ENCODE measurements around the gene ZMPSTE24.

The ZMPSTE24 gene

DNA sequence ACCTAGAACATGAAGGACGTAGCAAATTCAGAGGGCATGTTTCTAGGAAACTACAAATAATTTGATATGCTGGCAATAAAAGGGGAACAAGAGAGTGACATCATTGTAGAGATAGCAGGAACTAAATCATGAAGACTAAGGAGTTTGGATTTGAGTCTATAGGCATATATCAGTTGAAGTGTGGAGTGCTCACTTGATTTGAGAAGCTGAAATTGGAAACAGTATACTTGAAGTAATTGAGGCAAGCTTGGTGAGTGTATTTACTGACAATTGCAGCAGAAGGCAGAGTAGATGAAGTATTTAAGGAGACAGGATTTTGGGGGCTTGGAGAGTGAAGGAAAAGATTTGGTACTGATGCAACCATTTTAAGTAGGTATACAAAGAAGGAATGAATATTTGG lies 16.7 kb upstream of the ZMPSTE24 start:
- no peak for TF ChIP-seq EZH2phosphoT487 (IDR thresholded peaks at IDR 0.05; ENCODE audit: borderline replicate concordance, low read length)
- TF ChIP-seq, protein P1, sequence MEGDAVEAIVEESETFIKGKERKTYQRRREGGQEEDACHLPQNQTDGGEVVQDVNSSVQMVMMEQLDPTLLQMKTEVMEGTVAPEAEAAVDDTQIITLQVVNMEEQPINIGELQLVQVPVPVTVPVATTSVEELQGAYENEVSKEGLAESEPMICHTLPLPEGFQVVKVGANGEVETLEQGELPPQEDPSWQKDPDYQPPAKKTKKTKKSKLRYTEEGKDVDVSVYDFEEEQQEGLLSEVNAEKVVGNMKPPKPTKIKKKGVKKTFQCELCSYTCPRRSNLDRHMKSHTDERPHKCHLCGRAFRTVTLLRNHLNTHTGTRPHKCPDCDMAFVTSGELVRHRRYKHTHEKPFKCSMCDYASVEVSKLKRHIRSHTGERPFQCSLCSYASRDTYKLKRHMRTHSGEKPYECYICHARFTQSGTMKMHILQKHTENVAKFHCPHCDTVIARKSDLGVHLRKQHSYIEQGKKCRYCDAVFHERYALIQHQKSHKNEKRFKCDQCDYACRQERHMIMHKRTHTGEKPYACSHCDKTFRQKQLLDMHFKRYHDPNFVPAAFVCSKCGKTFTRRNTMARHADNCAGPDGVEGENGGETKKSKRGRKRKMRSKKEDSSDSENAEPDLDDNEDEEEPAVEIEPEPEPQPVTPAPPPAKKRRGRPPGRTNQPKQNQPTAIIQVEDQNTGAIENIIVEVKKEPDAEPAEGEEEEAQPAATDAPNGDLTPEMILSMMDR (IDR thresholded peaks at IDR 0.05; ENCODE audit: low read depth, low read length, poor library complexity, severe bottlenecking): no peak
- H3K27me3 ChIP-seq (ENCODE audit: control insufficient read depth, low read length): no peaks in the 10 kb centered on the region
- no peaks in the 10 kb centered on the region for H3K9me2 ChIP-seq (replicated peaks; ENCODE audit: control insufficient read depth, low read length)
- no peaks in the 10 kb centered on the region for H3K79me2 ChIP-seq (ENCODE audit: control insufficient read depth, low read length)
- H3K4me2 ChIP-seq (ENCODE audit: low read length): no peak overlapping the region
- no peaks in the 10 kb centered on the region for H3K9me3 ChIP-seq (ENCODE audit: control insufficient read depth, insufficient read depth, low read length)
- no peaks in the 10 kb centered on the region for H3K4me1 ChIP-seq (ENCODE audit: control insufficient read depth, low read length)
- H3K27ac ChIP-seq (ENCODE audit: low read depth, low read length): no peak overlapping the region
- peaks cover 3% of the 10 kb centered on the region; the same call in 1 of the 2 replicates for H3F3A ChIP-seq (ENCODE audit: control insufficient read depth, insufficient read depth)
- H4K20me1 ChIP-seq (ENCODE audit: control insufficient read depth, insufficient read depth, low read depth, low read length): no peaks in the 10 kb centered on the region
- H3K36me3 ChIP-seq (ENCODE audit: control insufficient read depth, low read length): peaks cover 35% of the 10 kb centered on the region
- H3K4me3 ChIP-seq (ENCODE audit: low read length): no peak overlapping the region

DNA sequence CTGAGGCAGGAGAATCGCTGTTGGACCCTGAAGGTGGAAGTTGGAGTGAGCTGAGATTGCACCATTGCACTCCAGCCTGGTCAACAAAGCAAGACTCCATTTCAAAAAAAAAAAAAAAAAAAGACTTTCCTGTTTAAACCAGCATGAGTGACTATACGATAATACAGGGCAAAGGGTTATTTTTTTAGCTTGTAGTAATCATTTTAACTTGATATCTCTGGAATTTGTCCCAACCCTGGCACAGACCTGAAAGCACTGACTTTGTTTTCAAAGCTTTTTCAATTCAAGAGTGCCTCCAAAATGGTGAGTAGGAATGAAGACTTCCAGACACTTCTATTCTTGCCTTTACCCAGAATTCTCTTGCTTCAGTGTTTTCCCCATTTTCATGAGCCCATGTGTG lies 14.7 kb upstream of the ZMPSTE24 start:
- H3K9me3 ChIP-seq (ENCODE audit: control insufficient read depth, insufficient read depth, low read length): no peaks in the 10 kb centered on the region
- no peaks in the 10 kb centered on the region for H4K20me1 ChIP-seq (ENCODE audit: control insufficient read depth, insufficient read depth, low read depth, low read length)
- no peak overlapping the region for H3K4me2 ChIP-seq (ENCODE audit: low read length)
- no peaks in the 10 kb centered on the region for H3K4me1 ChIP-seq (ENCODE audit: control insufficient read depth, low read length)
- no peak overlapping the region for H3K27ac ChIP-seq (ENCODE audit: low read depth, low read length)
- H3K79me2 ChIP-seq (ENCODE audit: control insufficient read depth, low read length): no peaks in the 10 kb centered on the region
- H3F3A ChIP-seq (ENCODE audit: control insufficient read depth, insufficient read depth): peaks cover 5% of the 10 kb centered on the region; the same call in 1 of the 2 replicates
- H3K9me2 ChIP-seq (replicated peaks; ENCODE audit: control insufficient read depth, low read length): no peaks in the 10 kb centered on the region
- peaks cover 15% of the 10 kb centered on the region for H3K36me3 ChIP-seq (ENCODE audit: control insufficient read depth, low read length)
- no peaks in the 10 kb centered on the region for H3K27me3 ChIP-seq (ENCODE audit: control insufficient read depth, low read length)
- TF ChIP-seq EZH2phosphoT487 (IDR thresholded peaks at IDR 0.05; ENCODE audit: borderline replicate concordance, low read length): no peak
- H3K4me3 ChIP-seq (ENCODE audit: low read length): no peak overlapping the region

DNA sequence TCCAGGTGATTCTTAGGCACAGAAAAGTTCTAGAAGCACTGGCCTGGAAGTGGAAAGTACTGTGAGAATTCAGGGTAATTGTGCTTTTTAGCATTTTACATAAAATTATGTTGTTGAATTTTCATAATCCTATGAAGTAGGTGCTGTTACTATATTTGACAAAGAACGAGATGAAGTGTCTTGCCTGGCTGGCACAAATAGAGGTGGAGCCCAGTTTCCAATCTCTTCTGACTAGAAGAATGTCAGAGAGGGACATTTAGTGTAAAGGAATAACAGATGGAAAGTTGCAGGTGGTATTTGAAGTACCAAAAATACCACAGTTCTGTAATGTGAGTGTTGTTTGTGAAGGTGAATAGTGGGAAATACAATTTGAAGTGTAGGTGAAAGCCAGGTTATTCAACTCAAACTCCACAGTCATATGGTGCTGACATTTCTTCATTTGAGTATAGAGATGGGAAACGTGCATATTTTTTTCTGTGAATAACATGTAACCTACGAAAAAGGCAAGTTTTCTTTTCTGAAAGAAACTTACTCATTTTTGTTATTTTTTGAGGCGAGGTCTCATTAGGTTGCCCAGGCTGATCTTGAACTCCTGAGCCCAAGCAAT lies 13.8 kb upstream of the ZMPSTE24 start:
- no peaks in the 10 kb centered on the region for H3K4me1 ChIP-seq (ENCODE audit: control insufficient read depth, low read length)
- no peak overlapping the region for H3K4me2 ChIP-seq (ENCODE audit: low read length)

DNA sequence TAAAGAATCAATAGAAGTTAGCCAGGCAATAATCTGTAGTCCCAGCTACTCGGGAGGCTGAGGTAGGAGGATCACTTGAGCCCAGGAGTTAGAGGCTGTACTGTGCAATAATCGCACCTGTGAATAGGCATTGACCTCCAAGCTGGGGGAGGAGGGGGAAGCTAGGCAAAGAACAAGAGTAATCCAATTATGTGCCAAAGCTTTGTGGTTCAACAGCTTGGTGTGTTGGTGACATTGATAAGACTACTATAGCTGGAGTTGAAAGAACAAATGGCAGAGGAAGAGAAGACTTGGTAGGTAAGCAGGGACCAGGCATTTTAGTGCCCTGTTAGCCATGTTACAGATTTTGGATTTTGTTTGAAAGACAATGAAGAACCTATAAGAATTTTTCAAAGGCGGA lies 12.3 kb upstream of the ZMPSTE24 start:
- H3K36me3 ChIP-seq (ENCODE audit: control insufficient read depth, low read length): no peaks in the 10 kb centered on the region

More for the DNA sequence above, 13.8 kb upstream of the ZMPSTE24 start:
- peaks cover 6% of the 10 kb centered on the region for H3K36me3 ChIP-seq (ENCODE audit: control insufficient read depth, low read length)
- peaks cover 5% of the 10 kb centered on the region; the same call in 1 of the 2 replicates for H3F3A ChIP-seq (ENCODE audit: control insufficient read depth, insufficient read depth)
- no peaks in the 10 kb centered on the region for H4K20me1 ChIP-seq (ENCODE audit: control insufficient read depth, insufficient read depth, low read depth, low read length)
- no peak for TF ChIP-seq EZH2phosphoT487 (IDR thresholded peaks at IDR 0.05; ENCODE audit: borderline replicate concordance, low read length)
- TF ChIP-seq, protein P1 (IDR thresholded peaks at IDR 0.05; ENCODE audit: low read depth, low read length, poor library complexity, severe bottlenecking): no peak
- no peaks in the 10 kb centered on the region for H3K9me3 ChIP-seq (ENCODE audit: control insufficient read depth, insufficient read depth, low read length)
- H3K27ac ChIP-seq (ENCODE audit: low read depth, low read length): no peak overlapping the region
- H3K79me2 ChIP-seq (ENCODE audit: control insufficient read depth, low read length): no peaks in the 10 kb centered on the region
- H3K27me3 ChIP-seq (ENCODE audit: control insufficient read depth, low read length): no peaks in the 10 kb centered on the region
- H3K4me3 ChIP-seq (ENCODE audit: low read length): no peak overlapping the region
- H3K9me2 ChIP-seq (replicated peaks; ENCODE audit: control insufficient read depth, low read length): no peaks in the 10 kb centered on the region

More for the DNA sequence above, 12.3 kb upstream of the ZMPSTE24 start:
- H4K20me1 ChIP-seq (ENCODE audit: control insufficient read depth, insufficient read depth, low read depth, low read length): no peaks in the 10 kb centered on the region
- no peaks in the 10 kb centered on the region for H3K9me2 ChIP-seq (replicated peaks; ENCODE audit: control insufficient read depth, low read length)
- 0 out of 2 replicates have a peak, but pooled peaks cover 2% of the 10 kb centered on the region for H3F3A ChIP-seq (ENCODE audit: control insufficient read depth, insufficient read depth)
- no peak overlapping the region for H3K4me2 ChIP-seq (ENCODE audit: low read length)
- TF ChIP-seq, protein P1 (IDR thresholded peaks at IDR 0.05; ENCODE audit: low read depth, low read length, poor library complexity, severe bottlenecking): no peak
- no peak for TF ChIP-seq EZH2phosphoT487 (IDR thresholded peaks at IDR 0.05; ENCODE audit: borderline replicate concordance, low read length)
- H3K9me3 ChIP-seq (ENCODE audit: control insufficient read depth, insufficient read depth, low read length): no peaks in the 10 kb centered on the region
- H3K4me3 ChIP-seq (ENCODE audit: low read length): no peak overlapping the region
- H3K27ac ChIP-seq (ENCODE audit: low read depth, low read length): no peak overlapping the region
- H3K4me1 ChIP-seq (ENCODE audit: control insufficient read depth, low read length): no peaks in the 10 kb centered on the region
- H3K79me2 ChIP-seq (ENCODE audit: control insufficient read depth, low read length): no peaks in the 10 kb centered on the region
- no peaks in the 10 kb centered on the region for H3K27me3 ChIP-seq (ENCODE audit: control insufficient read depth, low read length)
